PC-9 (cell line): ENCODE measurements around the gene IMMP2L. TPM values are rescaled to one million over a fixed set of nuclear protein-coding genes. Genes with fewer than 3 reads are reported as not detected.

ENCODE experiments used
- BruUV-seq: library from RNA; stranded (reverse); fragments of 400-500 nt; replicated peaks from 2 replicates; lab custom pipeline; 2021; lab: Mats Ljungman, UMichigan
- CTCF ChIA-PET: fragments of 300-600 bp; sonication (Branson Sonifier 250); formaldehyde crosslinking; loops from one replicate; lab custom pipeline; 2022; ENCODE audit warnings: antibody characterized with exemption; lab: Charles Lee
- POLR2A ChIA-PET: fragments of 300-600 bp; sonication (Branson Sonifier 250); formaldehyde crosslinking; loops from one replicate; lab custom pipeline; 2022; ENCODE audit warnings: antibody characterized with exemption; ENCODE audit not compliant: unreplicated experiment; lab: Charles Lee
- DNase-seq, 2 experiments: peaks; one replicate each; pipeline versions ENCODE4 v3.0.0 to v3.0.0-alpha.2; 2015 to 2022; ENCODE audit warnings: mixed read lengths in 1 of 2
- H2AFZ ChIP-seq: fragments of 200-600 bp; sonication (generic); 2 replicates; pipeline ENCODE4 v1.8.1; 2017; ENCODE audit warnings: antibody characterized with exemption
- H3F3A ChIP-seq: fragments of 200-600 bp; sonication (generic); 2 replicates; pipeline ENCODE4 v1.8.1; 2017; ENCODE audit warnings: antibody characterized with exemption, mild to moderate bottlenecking, low read depth; ENCODE audit not compliant: insufficient read depth
- H3K27ac ChIP-seq: fragments of 200-600 bp; sonication (generic); 2 replicates; pipeline ENCODE4 v1.6.1; 2016; ENCODE audit warnings: mixed run types
- H3K27me3 ChIP-seq: fragments of 200-600 bp; sonication (generic); 2 replicates; pipeline ENCODE4 v1.6.1; 2016; ENCODE audit warnings: low read depth, mixed run types; ENCODE audit not compliant: insufficient read depth
- H3K36me3 ChIP-seq: fragments of 200-600 bp; sonication (generic); 2 replicates; pipeline ENCODE4 v1.6.1; 2016; ENCODE audit warnings: low read depth, mixed run types
- H3K4me1 ChIP-seq: fragments of 200-600 bp; sonication (generic); replicated peaks from 2 replicates; pipeline ENCODE4 v1.6.1; 2016; ENCODE audit warnings: mixed run types; ENCODE audit not compliant: insufficient read depth
- H3K4me2 ChIP-seq: fragments of 200-600 bp; sonication (generic); 2 replicates; pipeline ENCODE4 v1.6.1; 2017; ENCODE audit warnings: mixed run types
- H3K4me3 ChIP-seq: fragments of 200-600 bp; sonication (generic); 2 replicates; pipeline ENCODE4 v1.6.1; 2016; ENCODE audit warnings: mixed run types
- H3K79me2 ChIP-seq: fragments of 200-600 bp; sonication (generic); 2 replicates; pipeline ENCODE4 v1.6.1; 2017; ENCODE audit warnings: low read depth, mixed run types
- H3K9me2 ChIP-seq: fragments of 200-600 bp; sonication (generic); 2 replicates; pipeline ENCODE4 v1.8.1; 2017; ENCODE audit warnings: mild to moderate bottlenecking; ENCODE audit not compliant: insufficient read depth
- H3K9me3 ChIP-seq: fragments of 200-600 bp; sonication (generic); 2 replicates; pipeline ENCODE4 v1.8.1; 2016; ENCODE audit warnings: low read depth; ENCODE audit not compliant: insufficient read depth
- H4K20me1 ChIP-seq: fragments of 200-600 bp; sonication (generic); 2 replicates; pipeline ENCODE4 v1.8.1; 2017; ENCODE audit not compliant: insufficient read depth
- CTCF ChIP-seq: fragments of 200-600 bp; sonication (generic); conservative IDR thresholded peaks from 2 replicates; pipeline ENCODE4 v1.6.1; 2017; ENCODE audit warnings: mixed run types, antibody characterized with exemption, mild to moderate bottlenecking, moderate library complexity
- EZH2 ChIP-seq: fragments of 200-600 bp; sonication (generic); IDR thresholded peaks from 2 replicates; pipeline ENCODE4 v1.8.0; 2017; ENCODE audit warnings: antibody characterized with exemption, low read depth
- intact Hi-C: fragments of 100-400 bp; cut with micrococcal nuclease; formaldehyde crosslinking; loops from one replicate; pipeline ENCODE4 v1.10.0; 2022; ENCODE audit not compliant: unreplicated experiment
- total RNA-seq: library from RNA; stranded (reverse); gene quantifications from 2 replicates; pipeline ENCODE4 v1.2.3, GENCODE V29; 2021

Gene IMMP2L
- total RNA-seq, 1 experiment from 2014 or later = 40.5 TPM

- Histone ChIP-seq H3K9me2 (no peaks in the 10 kb centered on the region; the same call in 1 of the 2 replicates), H3K27me3 (no peaks in the 10 kb centered on the region), H2AFZ (no peak overlapping the region), H3K4me2 (no peak overlapping the region), H3K36me3 (no peaks in the 10 kb centered on the region), H3K27ac (no peak overlapping the region), H3K4me3 (no peak overlapping the region), H3K4me1 (no peaks in the 10 kb centered on the region), H3K9me3 (peaks cover 3% of the 10 kb centered on the region; the same call in 1 of the 2 replicates), H4K20me1 (no peaks in the 10 kb centered on the region), H3F3A (no peaks in the 10 kb centered on the region), H3K79me2 (no peaks in the 10 kb centered on the region)
- no TSS peak for BruUV-seq
- TF ChIP-seq CTCF = no peak
- no peak for TF ChIP-seq EZH2
- no peak for DNase-seq
- ChIA-PET POLR2A (no interaction called here), CTCF (no interaction called here)
- intact Hi-C loops = no loop called here
Measured at GRCh38 chr7:110718503-110719205, 843.6 kb downstream of the IMMP2L start.

DNA sequence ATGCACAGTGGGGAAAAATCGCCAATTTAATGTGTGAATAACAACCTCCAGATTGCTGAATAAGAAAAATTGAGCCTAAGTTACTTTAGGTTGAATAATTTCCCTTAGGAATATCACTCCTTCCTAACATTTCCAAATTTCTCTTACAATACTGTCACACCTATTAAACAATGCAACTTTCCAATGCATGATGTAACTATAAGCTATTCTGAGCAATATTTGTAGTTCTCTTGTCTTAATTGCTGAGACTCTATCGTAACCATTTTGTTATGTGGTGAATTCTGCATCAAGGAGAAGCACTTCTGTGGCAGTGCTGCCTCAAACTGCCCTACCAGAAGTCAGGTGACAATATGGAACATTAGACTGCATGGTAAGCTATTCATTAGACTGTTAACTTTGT is 858.1 kb downstream of the IMMP2L start:
- Histone ChIP-seq H3K27me3 (no peaks in the 10 kb centered on the region), H3K36me3 (no peaks in the 10 kb centered on the region), H3K9me2 (no peaks in the 10 kb centered on the region), H3K4me2 (no peak overlapping the region), H3K9me3 (no peaks in the 10 kb centered on the region), H3K27ac (no peak overlapping the region), H4K20me1 (no peaks in the 10 kb centered on the region), H3K4me3 (no peak overlapping the region), H3F3A (no peaks in the 10 kb centered on the region), H3K4me1 (no peaks in the 10 kb centered on the region), H3K79me2 (no peaks in the 10 kb centered on the region), H2AFZ (no peak overlapping the region)
- intact Hi-C loops = no loop called here
- ChIA-PET POLR2A (no interaction called here), CTCF (no interaction called here)
- TF ChIP-seq CTCF = no peak
- no peak for DNase-seq
- BruUV-seq = no TSS peak

GRCh38 chr7:110698576-110698975 is 863.7 kb downstream of the IMMP2L start:
- Histone ChIP-seq H2AFZ (no peak overlapping the region), H3K79me2 (no peaks in the 10 kb centered on the region), H3K9me2 (no peaks in the 10 kb centered on the region), H3F3A (no peaks in the 10 kb centered on the region), H3K4me1 (no peaks in the 10 kb centered on the region), H3K27me3 (no peaks in the 10 kb centered on the region), H4K20me1 (no peaks in the 10 kb centered on the region), H3K27ac (no peak overlapping the region), H3K9me3 (no peaks in the 10 kb centered on the region), H3K4me2 (no peak overlapping the region), H3K36me3 (no peaks in the 10 kb centered on the region), H3K4me3 (no peak overlapping the region)
- ChIA-PET CTCF (no interaction called here), POLR2A (no interaction called here)
- no TSS peak for BruUV-seq
- DNase-seq = no peak
- intact Hi-C loops = no loop called here
- TF ChIP-seq CTCF (no peak), EZH2 (no peak)
